HG02571 (cell line): ENCODE results near the gene ILDR2.

Experiments
- ATAC-seq: cut with Tn5 transposase; IDR thresholded peaks from one replicate; pipeline ENCODE4 v1.9.1; 2021; ENCODE audit warnings: mild to moderate bottlenecking, moderate library complexity; ENCODE audit not compliant: unreplicated experiment

Gene ILDR2

GRCh38 chr1:166975361-166976129 is at the start of gene ILDR2:
Gene ILDR2, minus strand, starts transcription at chr1:166975540. Its CDS starts 272 bp downstream, at chr1:166975268.
- ATAC-seq: peak; percentile 75

- no peak for ATAC-seq
Observed at GRCh38 chr1:167022384-167022783, 47.0 kb upstream of the ILDR2 start.

- no peak for ATAC-seq
Observed at GRCh38 chr1:167016100-167016750, 40.9 kb upstream of the ILDR2 start.

GRCh38 chr1:167013108-167013929 is 38.0 kb upstream of the ILDR2 start:
- ATAC-seq: no peak

GRCh38 chr1:167012570-167012969 is 37.2 kb upstream of the ILDR2 start:
- ATAC-seq: no peak

GRCh38 chr1:167011560-167012191 is 36.3 kb upstream of the ILDR2 start:
- no peak for ATAC-seq

- ATAC-seq: no peak
Observed at GRCh38 chr1:167003711-167004110, 28.4 kb upstream of the ILDR2 start.

- ATAC-seq: no peak
Observed at GRCh38 chr1:167002354-167002753, 27.0 kb upstream of the ILDR2 start.

- no peak for ATAC-seq
Observed at GRCh38 chr1:167000546-167000945, 25.2 kb upstream of the ILDR2 start.

- no peak for ATAC-seq
Observed at GRCh38 chr1:166999500-167000055, 24.2 kb upstream of the ILDR2 start.

- no peak for ATAC-seq
Observed at GRCh38 chr1:166999075-166999474, 23.7 kb upstream of the ILDR2 start.

GRCh38 chr1:166988974-166989515 is 13.7 kb upstream of the ILDR2 start, which contains the start of gene MAEL:
Gene MAEL, plus strand, starts transcription at chr1:166989280. Its CDS starts 73 bp downstream, at chr1:166989353.
- no peak for ATAC-seq

GRCh38 chr1:166981589-166981988 is 6.2 kb upstream of the ILDR2 start:
- no peak for ATAC-seq

- ATAC-seq: no peak
Observed at GRCh38 chr1:166980818-166981217, 5.5 kb upstream of the ILDR2 start.

- ATAC-seq: no peak
Observed at GRCh38 chr1:166980383-166980782, 5.0 kb upstream of the ILDR2 start.

GRCh38 chr1:166978821-166979220 is 3.5 kb upstream of the ILDR2 start:
- no peak for ATAC-seq

GRCh38 chr1:166977951-166978350 is 2.6 kb upstream of the ILDR2 start:
- no peak for ATAC-seq

GRCh38 chr1:166974647-166975345 is 544 bp downstream of the ILDR2 start:
- ATAC-seq: no peak

GRCh38 chr1:166972826-166973225 is 2.5 kb downstream of the ILDR2 start:
- ATAC-seq: no peak

GRCh38 chr1:166972193-166972592 is 3.1 kb downstream of the ILDR2 start:
- no peak for ATAC-seq
